HepG2 (cell line): ENCODE data around the gene LRRFIP2. TPM values are rescaled to one million over a fixed set of nuclear protein-coding genes. Genes with fewer than 3 reads are reported as not detected.

Source experiments
- polyA plus RNA-seq, 8 experiments: library from polyadenylated mRNA; depleted of rRNA in 3 of 8; stranded (reverse) in 7 of 8; unstranded in 1 of 8; fragments of >200 nt; fragmentation: Illumina TruSeq in 4 of 8; extraction: Trizol in 4 of 8; gene quantifications; 2 replicates each; pipeline versions ENCODE4 v1.2.1 to v1.2.3, GENCODE V29; 2011 to 2016; ENCODE audit warnings: low read depth in 4 of 8, missing spikeins in 1 of 8, mixed read lengths in 1 of 8; ENCODE audit not compliant: insufficient read depth in 1 of 8
- small RNA-seq, 3 experiments: library from RNA; depleted of rRNA; stranded (forward); fragments of <200 nt; gene quantifications; one replicate each; pipeline ENCODE3, GENCODE V24; 2012; ENCODE audit warnings: low read depth in 2 of 3, low replicate concordance in 1 of 3; ENCODE audit not compliant: insufficient read length in 3 of 3, insufficient read depth in 2 of 3
- total RNA-seq, 5 experiments: library from RNA; depleted of rRNA; stranded (reverse); fragments of >200 nt; fragmentation: Illumina TruSeq; extraction: Trizol; gene quantifications; 2 replicates each; pipeline ENCODE4 v1.2.3, GENCODE V29; 2016; ENCODE audit warnings: low read depth in 1 of 5

LRRFIP2 gene
- total and polyA plus RNA-seq, 2 of the 13 experiments (the other 11 are each of a cell fraction or from before 2014, with no cell fraction given) = 13.5 to 32.2 TPM

Small RNAs within 50 kb of the gene (small RNA-seq; reads per million reads assigned to genes)
- 0 reads per million in 3 experiments for gene RF00019
- 0 reads per million in 3 experiments for gene RNU6-1301P

Other genes with a start within 250 kb of the LRRFIP2 start
- gene TRANK1, start 229.5 kb downstream of the LRRFIP2 start, total RNA-seq (2016; rRNA removed; fragmentation: Illumina TruSeq; extraction: Trizol) = 0.13 and 0.67 TPM in 2 replicates
- gene TRANK1, start 229.5 kb downstream of the LRRFIP2 start, polyA plus RNA-seq (2011; rRNA removed) = 0.32 and 0.33 TPM in 2 replicates
- gene EPM2AIP1, start 181.5 kb downstream of the LRRFIP2 start, total RNA-seq (2016; rRNA removed; fragmentation: Illumina TruSeq; extraction: Trizol) = 23.0 and 28.1 TPM in 2 replicates
- 9.1 and 10.7 TPM in 2 replicates for gene EPM2AIP1, start 181.5 kb downstream of the LRRFIP2 start, polyA plus RNA-seq (2011; rRNA removed)
- gene MLH1, start 181.1 kb downstream of the LRRFIP2 start, total RNA-seq (2016; rRNA removed; fragmentation: Illumina TruSeq; extraction: Trizol) = 70.8 and 84.7 TPM in 2 replicates
- gene MLH1, start 181.1 kb downstream of the LRRFIP2 start, polyA plus RNA-seq (2011; rRNA removed) = 25.5 and 29.5 TPM in 2 replicates
- 92.1 and 136 TPM in 2 replicates for gene GOLGA4, start 68.7 kb upstream of the LRRFIP2 start, total RNA-seq (2016; rRNA removed; fragmentation: Illumina TruSeq; extraction: Trizol)
- 18.4 and 25.7 TPM in 2 replicates for gene GOLGA4, start 68.7 kb upstream of the LRRFIP2 start, polyA plus RNA-seq (2011; rRNA removed)